Measurements from ENCODE around the gene DDX1.
"Not testable (repeated sequence)": the region's sequence is repeated elsewhere in the genome, so short reads cannot be mapped to it uniquely, and the experiment has no call there.

DDX1 gene

GRCh38 chr2:15616850-15617777 is 25.4 kb downstream of the DDX1 start:
- DNase-seq (ENCODE audit: low read depth): no peak

- DNase-seq (ENCODE audit: low read depth): no peak
Measured at GRCh38 chr2:15617778-15618448, 26.2 kb downstream of the DDX1 start.

- no peak for DNase-seq (ENCODE audit: low read depth)
Measured at GRCh38 chr2:15618449-15618855, 26.8 kb downstream of the DDX1 start.

- DNase-seq (ENCODE audit: low read depth): no peak
Measured at GRCh38 chr2:15619076-15619475, 27.4 kb downstream of the DDX1 start.

- no peak for DNase-seq (ENCODE audit: low read depth)
Measured at GRCh38 chr2:15619510-15619909, 27.8 kb downstream of the DDX1 start.

GRCh38 chr2:15619938-15620337 is 28.3 kb downstream of the DDX1 start:
- no peak for DNase-seq (ENCODE audit: low read depth)

- no peak for DNase-seq (ENCODE audit: low read depth)
Measured at GRCh38 chr2:15620340-15620739, 28.7 kb downstream of the DDX1 start.

- no peak for DNase-seq (ENCODE audit: low read depth)
Measured at GRCh38 chr2:15620857-15621471, 29.3 kb downstream of the DDX1 start.

- not testable (repeated sequence) for DNase-seq (ENCODE audit: low read depth)
Measured at GRCh38 chr2:15621472-15621870, 29.8 kb downstream of the DDX1 start.

GRCh38 chr2:15622214-15622613 is 30.5 kb downstream of the DDX1 start:
- no peak for DNase-seq (ENCODE audit: low read depth)

- no peak for DNase-seq (ENCODE audit: low read depth)
Measured at GRCh38 chr2:15622614-15623480, 31.2 kb downstream of the DDX1 start.

- no peak for DNase-seq (ENCODE audit: low read depth)
Measured at GRCh38 chr2:15623481-15623796, 31.8 kb downstream of the DDX1 start.

- DNase-seq (ENCODE audit: low read depth): no peak
Measured at GRCh38 chr2:15623898-15624541, 32.4 kb downstream of the DDX1 start.

- no peak for DNase-seq (ENCODE audit: low read depth)
Measured at GRCh38 chr2:15624903-15625302, 33.2 kb downstream of the DDX1 start.

- DNase-seq (ENCODE audit: low read depth): no peak
Measured at GRCh38 chr2:15625344-15626036, 33.8 kb downstream of the DDX1 start.

GRCh38 chr2:15626126-15626525 is 34.5 kb downstream of the DDX1 start:
- DNase-seq (ENCODE audit: low read depth): no peak

- DNase-seq (ENCODE audit: low read depth): no peak
Measured at GRCh38 chr2:15626967-15627366, 35.3 kb downstream of the DDX1 start.

GRCh38 chr2:15627817-15628684 is 36.4 kb downstream of the DDX1 start:
- DNase-seq (ENCODE audit: low read depth): no peak

- no peak for DNase-seq (ENCODE audit: low read depth)
Measured at GRCh38 chr2:15628899-15629855, 37.5 kb downstream of the DDX1 start.
